SHP77 (cell line): Measurements from ENCODE around the gene CMTM4.
A peak's percentile ranks its signal among the peaks of the same experiment; 100 is the strongest.
"Not testable (repeated sequence)": the region's sequence is repeated elsewhere in the genome, so short reads cannot be mapped to it uniquely, and the experiment has no call there.

ENCODE experiments used
- DNase-seq, 2 experiments: peaks; one replicate each; lab custom pipeline; 2025; lab: John Stamatoyannopoulos, UW

Gene CMTM4

GRCh38 chr16:66616169-66616568 is 80.4 kb downstream of the CMTM4 start:
- DNase-seq = no peak

GRCh38 chr16:66614161-66614802 is 82.3 kb downstream of the CMTM4 start:
- DNase-seq = no peak

DNA sequence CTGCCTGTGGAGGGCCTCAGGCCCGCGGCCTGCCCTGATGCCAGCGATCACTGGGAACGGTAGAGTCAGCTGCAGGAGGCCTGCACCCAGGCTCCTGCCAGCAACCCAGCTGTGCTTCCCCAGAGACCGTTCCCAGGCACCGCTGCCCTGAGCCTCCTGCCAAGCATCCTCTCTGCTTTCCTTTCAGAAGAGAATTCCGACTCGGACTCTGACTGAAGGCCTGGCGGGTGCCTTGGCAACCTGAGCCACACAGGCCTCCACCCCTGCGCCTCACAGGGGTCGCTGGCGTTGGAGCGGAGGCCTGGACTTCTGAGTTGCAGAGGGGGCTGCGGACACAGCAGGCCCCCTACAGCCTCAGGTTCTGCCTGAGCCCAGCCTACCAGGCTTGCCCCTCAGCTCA is 84.1 kb downstream of the CMTM4 start:
- DNase-seq = no peak

DNA sequence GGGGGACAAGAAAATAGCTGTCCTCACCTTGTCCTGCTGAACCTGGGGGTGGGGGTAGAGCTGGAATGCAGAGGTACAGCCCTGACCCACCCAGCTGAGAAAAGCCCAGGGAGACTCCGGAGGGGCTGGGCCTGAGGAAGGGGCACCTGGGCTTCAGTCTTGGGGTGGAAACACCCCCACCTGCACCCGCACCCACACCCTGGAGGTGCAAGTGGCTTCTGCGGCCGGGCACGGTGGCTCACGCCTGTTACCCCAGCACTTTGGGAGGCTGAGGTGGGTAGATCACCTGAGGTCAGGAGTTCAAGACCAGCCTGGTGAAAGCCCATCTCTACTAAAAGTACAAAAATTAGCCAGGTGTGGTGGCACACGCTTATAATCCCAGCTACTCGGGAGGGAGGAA is 84.6 kb downstream of the CMTM4 start:
- not testable (repeated sequence) for DNase-seq

DNA sequence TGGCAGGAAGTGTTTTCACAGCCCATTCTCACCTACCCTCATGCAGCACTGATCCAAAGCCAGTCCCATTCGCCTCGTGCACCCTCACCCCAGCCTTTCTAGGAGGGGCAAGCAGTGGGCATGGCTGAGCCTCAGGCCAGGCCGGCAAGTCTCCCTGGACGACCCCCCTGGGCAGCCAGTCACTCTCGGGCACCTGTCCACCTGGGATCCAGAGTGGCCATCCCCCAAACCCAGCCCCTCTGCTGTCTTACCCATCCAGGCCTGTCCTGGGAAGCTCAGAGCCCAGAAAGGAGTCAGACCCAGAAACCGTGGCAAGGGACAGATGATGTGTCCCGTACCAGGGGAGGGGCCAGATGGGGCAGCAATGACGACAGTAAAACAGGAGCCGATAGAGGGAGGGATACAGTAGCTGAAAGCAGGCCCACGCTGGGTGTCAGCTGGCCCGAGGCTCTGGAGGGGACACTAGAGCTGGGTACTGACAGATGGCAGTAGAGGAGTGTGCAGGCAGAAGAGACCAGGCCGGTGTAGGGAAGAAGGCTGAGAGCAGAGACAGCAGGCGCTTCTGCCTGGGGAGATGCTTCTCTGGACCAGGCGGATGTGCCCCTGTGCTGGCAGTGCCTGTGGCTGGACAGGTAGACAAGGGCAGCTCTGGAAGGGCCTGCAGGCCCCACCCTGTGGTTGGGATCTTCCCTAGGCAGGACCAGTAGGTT is 86.3 kb downstream of the CMTM4 start:
- DNase-seq = no peak

GRCh38 chr16:66609139-66609510 is 87.4 kb downstream of the CMTM4 start:
- no peak for DNase-seq

DNA sequence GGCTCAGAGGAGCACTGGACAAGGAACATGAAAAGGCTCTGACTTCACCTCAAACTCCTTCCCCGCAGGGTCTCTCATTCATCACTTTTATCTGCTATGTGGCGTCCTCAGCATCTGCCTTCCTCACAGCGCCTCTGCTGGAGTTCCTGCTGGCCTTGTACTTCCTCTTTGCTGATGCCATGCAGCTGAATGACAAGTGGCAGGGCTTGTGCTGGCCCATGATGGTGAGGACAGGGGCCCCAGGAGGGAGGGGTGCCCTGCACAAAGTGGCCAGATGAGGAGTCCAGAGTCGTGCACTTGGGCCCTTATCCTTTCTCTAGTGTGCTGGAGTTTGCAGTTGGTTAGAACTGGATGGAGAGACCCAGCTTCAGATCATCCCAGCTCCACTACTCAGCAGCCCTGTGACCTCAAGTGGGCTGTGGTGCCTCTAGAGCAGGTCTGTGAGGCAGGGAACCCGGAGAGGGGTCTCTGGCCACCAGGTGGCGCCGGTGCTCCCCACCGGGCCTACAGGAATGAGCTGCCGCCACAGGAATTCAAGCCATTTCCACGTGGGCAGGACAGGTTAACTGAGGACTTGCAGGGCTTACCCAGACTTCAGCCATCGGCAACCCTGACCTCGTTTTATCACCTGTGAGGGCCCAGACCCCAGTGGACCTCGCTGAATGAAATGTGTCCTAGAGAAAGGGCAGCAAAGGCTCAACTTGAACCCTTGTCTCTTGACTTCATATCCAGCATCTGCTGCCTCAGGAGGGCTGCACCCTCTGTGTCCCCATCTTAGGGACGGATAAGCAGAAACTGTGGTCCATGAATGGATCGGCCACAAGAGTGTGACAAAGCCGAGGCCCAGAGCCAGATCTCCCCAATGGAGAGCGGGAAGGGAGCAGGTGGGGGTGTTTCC is 88.1 kb downstream of the CMTM4 start:
- peak; percentile 61 to 64 for DNase-seq

- no peak for DNase-seq
Measured at GRCh38 chr16:66605979-66606751, 90.4 kb downstream of the CMTM4 start.

- no peak for DNase-seq
Measured at GRCh38 chr16:66605177-66605978, 91.2 kb downstream of the CMTM4 start.

DNA sequence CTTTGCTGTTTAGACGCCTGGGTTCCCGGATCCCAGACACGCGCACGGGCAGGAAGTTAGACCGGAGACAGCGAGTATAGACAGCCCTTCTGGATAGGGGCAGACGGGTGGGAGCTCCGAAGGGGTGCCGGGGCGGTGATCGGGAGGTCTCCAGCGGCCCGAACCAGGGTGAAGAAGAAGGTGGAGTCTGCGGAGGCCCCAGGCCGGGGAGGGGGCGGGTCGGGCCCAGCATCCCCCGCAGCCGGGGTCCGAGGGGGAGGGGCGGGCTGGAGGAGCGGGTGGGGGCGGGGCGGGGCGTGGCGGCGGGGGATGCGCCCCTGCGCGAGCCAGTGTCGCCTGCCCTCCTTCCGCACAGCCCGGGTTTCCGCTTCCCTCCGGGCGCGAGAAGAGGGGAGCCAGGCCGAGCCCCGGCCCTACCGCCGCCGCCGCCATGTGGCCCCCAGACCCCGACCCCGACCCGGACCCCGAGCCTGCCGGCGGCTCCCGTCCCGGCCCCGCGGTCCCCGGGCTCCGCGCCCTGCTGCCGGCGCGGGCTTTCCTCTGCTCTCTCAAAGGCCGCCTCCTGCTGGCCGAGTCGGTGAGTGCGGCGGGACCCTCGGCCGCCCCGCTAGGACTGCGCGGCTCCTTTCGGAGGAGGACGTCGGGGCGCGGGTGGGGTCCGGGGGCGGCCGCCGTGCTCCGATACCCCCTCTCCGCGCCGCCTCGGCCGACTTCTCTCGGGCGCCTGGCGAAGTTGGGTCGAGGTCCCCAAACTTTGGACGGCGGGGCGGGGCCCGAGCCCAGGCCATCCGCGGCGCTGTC is 92.0 kb downstream of the CMTM4 start, which contains the start of gene CMTM3:
CMTM3 (plus strand) TSS at position 329 of the 801 bp plus-strand sequence; CDS start at position 431, 102 bp downstream.
- DNase-seq = peak; percentile 49 to 54

GRCh38 chr16:66603537-66604375 is 92.8 kb downstream of the CMTM4 start:
- peak; percentile 52 to 70 for DNase-seq

DNA sequence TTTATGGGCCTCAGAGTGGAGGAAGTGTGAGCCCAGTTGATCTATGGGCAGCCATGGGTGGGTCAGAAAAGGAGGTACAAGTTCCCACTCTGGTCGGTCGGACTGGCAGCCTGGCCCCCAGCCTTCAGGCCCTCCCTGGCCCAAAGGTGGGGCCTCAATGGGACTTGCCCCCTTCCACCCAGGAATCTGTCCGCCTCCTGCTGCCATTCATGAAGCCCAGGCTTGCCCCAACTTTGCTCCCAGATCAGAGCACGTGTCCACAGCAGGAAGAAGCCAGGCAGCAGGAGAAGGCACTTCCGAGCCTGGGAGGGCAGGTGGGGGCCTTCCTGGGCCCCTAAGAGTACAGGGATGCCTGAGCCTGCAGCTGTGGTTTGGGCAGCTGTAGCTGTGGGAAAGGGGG is 95.1 kb downstream of the CMTM4 start:
- no peak for DNase-seq

GRCh38 chr16:66600477-66600876 is 96.1 kb downstream of the CMTM4 start:
- no peak for DNase-seq

DNA sequence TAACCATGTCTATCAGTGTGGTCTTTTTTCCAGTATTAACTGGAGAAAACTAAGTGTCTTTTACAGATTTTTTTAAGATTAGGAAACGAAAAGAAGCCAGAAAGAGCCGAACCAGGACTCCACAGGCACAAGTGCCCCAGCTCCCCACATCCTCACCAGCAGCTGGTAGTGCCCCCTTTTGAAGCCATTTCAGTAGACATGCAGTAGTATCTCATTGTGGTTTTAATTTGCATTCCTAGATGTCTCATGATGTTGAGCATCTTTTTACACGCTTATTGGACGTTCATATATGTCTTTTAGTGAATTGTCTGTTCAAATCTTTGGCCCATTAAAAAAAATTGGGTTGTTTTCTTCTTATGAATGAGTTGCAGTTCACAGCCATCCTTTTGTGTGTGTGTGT is 96.8 kb downstream of the CMTM4 start:
- DNase-seq = no peak

DNA sequence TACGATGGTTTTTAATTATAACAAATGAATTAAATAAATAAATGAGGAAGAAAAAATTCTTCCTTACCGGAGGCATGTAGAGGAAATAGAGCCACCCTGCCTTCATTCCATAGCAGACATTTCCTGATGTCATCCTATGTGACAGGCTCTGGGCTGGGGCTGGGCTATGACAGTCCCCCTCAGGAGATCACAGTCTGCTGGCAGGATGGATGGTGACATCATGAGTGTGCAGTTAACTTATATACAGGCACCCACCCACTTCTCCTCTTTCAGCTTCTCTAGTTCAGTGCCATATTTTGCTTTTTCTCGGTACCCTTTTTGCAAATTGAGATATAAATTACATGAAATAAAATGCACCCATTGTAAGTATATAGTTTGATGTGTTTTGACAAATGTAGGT is 98.4 kb downstream of the CMTM4 start:
- DNase-seq = no peak

DNA sequence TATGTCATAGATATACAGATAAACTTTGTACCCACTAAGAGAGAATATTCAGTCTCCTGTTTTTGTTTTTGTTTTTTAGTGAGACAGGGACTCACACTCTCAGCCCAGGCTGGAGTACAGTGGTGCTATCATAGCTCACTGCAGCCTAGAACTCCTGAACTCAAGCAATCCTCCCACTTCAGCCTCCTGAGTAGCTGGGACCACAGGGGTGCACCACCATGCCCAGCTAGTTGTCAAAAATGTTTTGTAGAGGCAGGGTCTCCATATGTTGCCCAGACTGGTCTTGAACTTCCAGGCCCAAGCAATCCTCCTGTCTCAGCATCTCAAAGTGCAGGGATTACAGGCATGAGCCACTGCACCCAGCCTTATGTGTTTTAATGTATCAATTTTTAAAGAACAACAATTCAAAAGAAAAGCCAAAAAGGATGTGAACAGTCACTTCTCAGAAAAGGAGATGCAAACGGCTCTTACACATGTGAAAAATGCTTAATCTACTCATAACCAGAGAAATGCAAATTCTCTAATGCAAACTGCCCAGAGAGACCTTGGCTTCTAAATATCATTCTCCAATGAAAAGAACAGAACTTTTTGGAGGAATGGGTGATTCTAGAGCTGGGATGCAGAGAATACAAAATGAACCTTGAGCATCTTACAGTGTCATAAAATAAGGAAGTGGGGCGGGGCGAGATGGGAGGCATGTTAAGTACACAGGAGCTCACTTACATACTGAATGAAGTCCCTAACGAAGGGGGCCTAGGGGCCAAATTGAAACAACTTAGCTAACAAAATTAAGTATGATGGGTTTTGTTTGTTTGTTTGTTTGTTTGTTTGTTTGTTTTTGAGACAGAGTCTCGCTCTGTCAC is 99.3 kb downstream of the CMTM4 start:
- DNase-seq = no peak

DNA sequence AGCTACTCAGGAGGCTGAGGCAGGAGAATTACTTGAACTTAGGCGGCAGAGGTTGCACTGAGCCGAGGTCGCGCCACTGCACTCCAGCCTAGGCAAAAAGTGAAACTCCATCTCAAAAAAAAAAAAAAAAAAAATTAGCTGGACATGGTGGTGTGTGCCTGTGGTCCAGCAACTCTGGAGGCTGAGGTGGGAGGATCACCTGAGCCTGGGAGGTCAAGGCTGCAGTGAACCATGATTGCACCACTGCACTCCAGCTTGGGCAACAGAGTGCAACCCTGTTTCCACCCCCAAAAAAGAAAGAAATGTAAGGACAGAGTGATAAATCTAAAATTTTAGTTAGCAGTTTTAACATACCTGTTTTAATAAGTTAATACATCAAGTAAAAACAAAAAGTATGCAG is 100.0 kb downstream of the CMTM4 start:
- DNase-seq = not testable (repeated sequence)

GRCh38 chr16:66594739-66595138 is 101.8 kb downstream of the CMTM4 start:
- no peak for DNase-seq
